Gastroesophageal sphincter (tissue), 4 donors: ENCODE results near the gene PANK1. TPM values are rescaled to one million over a fixed set of nuclear protein-coding genes. Genes with fewer than 3 reads are reported as not detected.
A peak's percentile ranks its signal among the peaks of the same experiment; 100 is the strongest.

ENCODE experiments used
- ATAC-seq: fragments of 150-250 bp; one replicate; pipeline ENCODE4 v1.9.1; 2016; ENCODE audit warnings: mild to moderate bottlenecking, moderate library complexity
- H3K27ac ChIP-seq, 4 donors: fragments of 200-600 bp; sonication (generic) in 3 of 4; 1 replicate in 3 of 4; 2 replicates in 1 of 4; pipeline ENCODE4 v1.5.1; 2016 to 2019
- H3K27me3 ChIP-seq: fragments of 200-600 bp; sonication (generic); one replicate; pipeline ENCODE4 v1.5.1; 2019
- H3K36me3 ChIP-seq, 2 donors: fragments of 200-600 bp; sonication (generic); one replicate each; pipeline ENCODE4 v1.5.1; 2019; ENCODE audit warnings: control low read depth in 1 of 2
- H3K4me1 ChIP-seq, 3 donors: fragments of 200-600 bp; sonication (generic); 1 replicate in 2 of 3; 2 replicates in 1 of 3; pipeline ENCODE4 v1.5.1; 2016 to 2019; ENCODE audit warnings: control low read depth in 2 of 3
- H3K4me3 ChIP-seq, 2 donors: fragments of 200-600 bp; sonication (generic); one replicate each; pipeline ENCODE4 v1.5.1; 2019; ENCODE audit warnings: mild to moderate bottlenecking in 1 of 2, moderate library complexity in 1 of 2
- H3K9me3 ChIP-seq, 3 donors: fragments of 200-600 bp; sonication (generic); one replicate each; pipeline ENCODE4 v1.5.1; 2017 to 2019; ENCODE audit warnings: control low read depth in 2 of 3
- EP300 ChIP-seq: sonication (generic); formaldehyde crosslinking; IDR thresholded peaks from one replicate; pipeline ENCODE4 v1.6.1; 2017; ENCODE audit warnings: antibody characterized with exemption, mild to moderate bottlenecking
- POLR2A ChIP-seq, 2 donors: fragments of 450-650 bp; IDR thresholded peaks; one replicate each; pipeline ENCODE4 v1.6.1; 2017; ENCODE audit warnings: antibody characterized with exemption in 2 of 2, mild to moderate bottlenecking in 2 of 2, moderate library complexity in 1 of 2
- POLR2AphosphoS5 ChIP-seq: sonication (generic); formaldehyde crosslinking; IDR thresholded peaks from one replicate; pipeline ENCODE4 v1.6.1; 2017; ENCODE audit warnings: antibody characterized with exemption
- WGBS, 2 donors: methylation state at CpG; one replicate each; pipeline ENCODE4 v1.1.5; 2018; ENCODE audit warnings: low coverage in 1 of 2; 5-methylcytosine and 5-hydroxymethylcytosine counted together
- total RNA-seq, 4 donors: library from RNA; depleted of rRNA; stranded (reverse); fragments of >200 nt; gene quantifications; one replicate each; pipeline ENCODE4 v1.1.0, GENCODE V29; 2016
- TF ChIP-seq, protein P1 (sequence below), 4 experiments: fragments of 200-600 bp in 2 of 4; fragments of 450-650 bp in 2 of 4; sonication (generic) in 1 of 4; IDR thresholded peaks; one replicate each; pipeline ENCODE4 v1.5.1; 2017 to 2019; ENCODE audit warnings: antibody characterized with exemption in 4 of 4, mild to moderate bottlenecking in 2 of 4, moderate library complexity in 2 of 4

The PANK1 gene
- total RNA-seq, 4 donors from 2014 or later, result 3.6 to 4.9 (median 4.1) TPM

DNA sequence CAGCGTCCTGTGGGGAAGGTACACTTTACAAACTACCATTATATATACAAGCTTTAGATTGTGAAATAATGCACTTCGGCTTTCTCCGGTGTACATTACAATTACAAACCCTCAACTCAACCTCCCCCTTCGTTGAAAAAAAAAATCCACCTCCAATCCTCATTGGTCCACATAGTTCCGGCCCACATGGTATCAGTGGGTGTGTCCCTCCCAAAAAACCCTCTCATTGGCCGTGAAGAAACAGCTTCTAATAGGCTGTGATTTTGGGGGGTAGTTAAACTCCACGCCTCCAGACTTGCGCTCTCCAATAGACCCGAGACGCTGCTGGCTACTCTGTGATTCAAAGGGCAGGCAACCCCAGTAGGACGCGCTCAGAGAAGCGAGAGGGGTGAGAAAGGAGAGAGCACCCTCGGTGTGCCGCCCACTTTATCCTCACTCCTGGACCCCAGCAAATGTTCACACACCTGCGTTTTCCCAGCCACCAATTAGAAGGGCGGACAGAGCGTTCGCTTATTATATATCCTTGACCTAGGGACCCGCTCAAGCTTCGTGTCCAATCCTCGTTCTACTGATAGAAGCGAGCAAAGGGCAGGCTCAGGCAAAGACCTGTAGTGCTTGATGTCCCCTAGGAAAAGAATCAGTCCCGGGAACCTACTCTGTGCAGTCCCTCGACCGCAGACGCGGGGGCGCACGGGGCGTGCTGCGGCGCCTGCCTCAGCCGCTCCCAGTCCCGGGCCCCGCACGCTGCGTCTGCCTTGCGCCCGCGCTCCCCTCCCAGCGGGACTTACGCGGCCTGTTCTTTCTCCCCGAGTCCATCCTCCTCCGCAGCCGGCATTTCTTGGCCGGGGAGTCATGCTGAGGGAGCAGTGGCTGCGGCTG, 991 bp downstream of the PANK1 start:
- Histone ChIP-seq H3K36me3 (no peaks in the 10 kb centered on the region), H3K4me1 (peaks cover 0 to 22% (median 9%) of the 10 kb centered on the region in 3 donors), H3K4me3 (peak overlapping the region; percentile 74 to 90), H3K27me3 (no peaks in the 10 kb centered on the region), H3K27ac (peak overlapping the region; percentile 83 to 95 (median 93)), H3K9me3 (no peaks in the 10 kb centered on the region)
- 0% methylated on average over 6 to 25 of the region's 49 CpGs for WGBS, 2 donors
- TF ChIP-seq POLR2A (IDR thresholded peaks at IDR 0.05), result peak; percentile 72 to 78
- TF ChIP-seq, protein P1, sequence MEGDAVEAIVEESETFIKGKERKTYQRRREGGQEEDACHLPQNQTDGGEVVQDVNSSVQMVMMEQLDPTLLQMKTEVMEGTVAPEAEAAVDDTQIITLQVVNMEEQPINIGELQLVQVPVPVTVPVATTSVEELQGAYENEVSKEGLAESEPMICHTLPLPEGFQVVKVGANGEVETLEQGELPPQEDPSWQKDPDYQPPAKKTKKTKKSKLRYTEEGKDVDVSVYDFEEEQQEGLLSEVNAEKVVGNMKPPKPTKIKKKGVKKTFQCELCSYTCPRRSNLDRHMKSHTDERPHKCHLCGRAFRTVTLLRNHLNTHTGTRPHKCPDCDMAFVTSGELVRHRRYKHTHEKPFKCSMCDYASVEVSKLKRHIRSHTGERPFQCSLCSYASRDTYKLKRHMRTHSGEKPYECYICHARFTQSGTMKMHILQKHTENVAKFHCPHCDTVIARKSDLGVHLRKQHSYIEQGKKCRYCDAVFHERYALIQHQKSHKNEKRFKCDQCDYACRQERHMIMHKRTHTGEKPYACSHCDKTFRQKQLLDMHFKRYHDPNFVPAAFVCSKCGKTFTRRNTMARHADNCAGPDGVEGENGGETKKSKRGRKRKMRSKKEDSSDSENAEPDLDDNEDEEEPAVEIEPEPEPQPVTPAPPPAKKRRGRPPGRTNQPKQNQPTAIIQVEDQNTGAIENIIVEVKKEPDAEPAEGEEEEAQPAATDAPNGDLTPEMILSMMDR (IDR thresholded peaks at IDR 0.05), result no peak
- TF ChIP-seq POLR2AphosphoS5, result peak; percentile 93
- peak; percentile 89 for ATAC-seq

DNA sequence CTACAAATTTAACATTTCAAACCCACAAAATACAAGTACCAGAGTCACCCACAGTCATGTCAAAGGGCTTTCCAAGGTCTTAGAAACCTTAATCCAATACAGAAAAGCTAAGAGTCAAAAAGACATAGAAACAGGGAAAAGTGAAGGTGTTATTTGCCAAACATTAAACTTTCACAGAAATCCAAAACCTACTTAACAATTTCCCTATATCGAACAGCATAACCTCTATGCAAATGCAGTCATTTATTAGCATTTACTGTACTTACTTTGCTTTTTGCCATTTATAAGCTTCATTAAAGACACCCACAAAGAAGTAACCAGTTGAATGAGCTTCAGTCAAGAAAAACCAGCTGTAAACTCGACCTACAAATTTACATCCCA, 1.6 kb downstream of the PANK1 start:
- Histone ChIP-seq H3K4me1 (peaks cover 0 to 22% (median 9%) of the 10 kb centered on the region in 3 donors), H3K4me3 (peak overlapping the region; percentile 74 to 90), H3K27me3 (no peaks in the 10 kb centered on the region), H3K9me3 (no peaks in the 10 kb centered on the region), H3K36me3 (no peaks in the 10 kb centered on the region), H3K27ac (peak overlapping the region; percentile 54 to 95 (median 93))
- TF ChIP-seq POLR2A (IDR thresholded peaks at IDR 0.05) (no peak), POLR2AphosphoS5 (no peak), EP300 (no peak)
- TF ChIP-seq, protein P1 (IDR thresholded peaks at IDR 0.05), result no peak
- ATAC-seq, result no peak
- 0 to 8% methylated on average over 2 of the region's 2 CpGs for WGBS, 2 donors

DNA sequence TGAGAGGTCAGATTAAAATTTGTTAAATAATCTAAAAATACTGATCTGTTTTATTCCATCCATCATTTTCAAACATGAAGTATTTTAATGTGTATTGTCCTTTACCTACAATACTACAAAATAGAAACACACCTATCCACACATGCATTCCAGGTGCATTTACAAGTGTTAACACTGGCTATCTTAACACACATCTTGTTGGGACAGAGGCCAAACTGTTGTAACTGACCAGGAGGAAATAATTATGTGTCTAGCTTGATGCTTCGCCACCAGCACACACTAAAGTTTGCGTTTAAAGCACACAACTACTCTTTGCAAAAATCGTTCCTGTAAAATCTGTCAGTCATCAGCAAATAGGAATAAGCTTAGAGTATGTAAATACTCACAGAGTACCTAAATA, 2.8 kb downstream of the PANK1 start:
- TF ChIP-seq POLR2AphosphoS5, result no peak
- TF ChIP-seq POLR2A (IDR thresholded peaks at IDR 0.05), result no peak
- TF ChIP-seq, protein P1 (IDR thresholded peaks at IDR 0.05), result no peak
- TF ChIP-seq EP300, result no peak
- ATAC-seq, result no peak
- Histone ChIP-seq H3K36me3 (no peaks in the 10 kb centered on the region), H3K9me3 (no peaks in the 10 kb centered on the region), H3K27me3 (no peaks in the 10 kb centered on the region), H3K4me1 (peaks cover 0 to 22% (median 9%) of the 10 kb centered on the region in 3 donors), H3K4me3 (no peak overlapping the region), H3K27ac (no peak overlapping the region)
- 73 to 75% methylated on average over 3 of the region's 3 CpGs for WGBS, 2 donors

DNA sequence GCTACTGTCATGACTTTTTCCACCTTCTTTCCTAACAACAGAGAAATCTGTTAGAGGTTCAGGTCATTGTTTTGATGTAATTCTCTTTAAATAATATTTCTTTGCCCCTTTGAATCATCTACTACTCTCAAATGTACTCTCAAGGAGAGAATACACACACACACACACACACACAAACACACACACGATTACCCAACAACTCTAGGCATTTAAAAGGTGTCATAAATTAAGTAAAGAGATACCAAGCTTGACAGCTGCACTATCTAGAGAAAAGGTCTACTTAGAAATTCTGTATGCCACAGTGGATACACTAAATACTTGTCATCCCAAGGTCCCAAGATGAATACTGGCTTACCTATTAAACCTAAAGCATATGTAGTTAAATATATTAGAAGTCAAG, 4.8 kb downstream of the PANK1 start:
- H3K4me1 ChIP-seq, result peaks cover 0 to 9% (median 3%) of the 10 kb centered on the region in 3 donors
- no peak overlapping the region for H3K4me3 ChIP-seq
- no peak overlapping the region for H3K27ac ChIP-seq
- ATAC-seq, result no peak
- H3K27me3 ChIP-seq, result no peaks in the 10 kb centered on the region
- no peaks in the 10 kb centered on the region for H3K36me3 ChIP-seq
- TF ChIP-seq POLR2AphosphoS5 (no peak), POLR2A (IDR thresholded peaks at IDR 0.05) (no peak), EP300 (no peak)
- TF ChIP-seq, protein P1 (IDR thresholded peaks at IDR 0.05), result no peak
- no peaks in the 10 kb centered on the region for H3K9me3 ChIP-seq
- 70% methylated on average over 1 of the region's 1 CpG; no CpG with 5 or more reads in 1 of the 2 donors for WGBS, 2 donors

DNA sequence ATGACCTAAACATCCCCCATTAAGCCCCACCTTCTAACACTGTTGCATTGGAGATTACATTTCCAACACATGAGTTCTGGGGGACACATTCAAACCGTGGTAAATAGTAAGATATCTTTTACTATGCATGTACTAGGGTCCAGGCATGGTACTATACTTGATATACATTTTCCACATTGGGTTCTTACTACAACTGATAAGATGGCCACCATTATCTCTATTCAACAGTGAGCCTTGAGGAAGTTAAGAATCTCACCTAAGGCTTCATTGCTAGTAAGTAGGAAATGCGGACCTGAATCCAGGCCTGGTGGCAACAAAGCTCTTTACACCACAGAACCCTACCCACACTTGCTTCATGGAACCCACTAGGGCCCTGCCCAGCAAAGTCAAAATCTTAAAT, 5.7 kb downstream of the PANK1 start:
- 92% methylated on average over 2 of the region's 2 CpGs for WGBS, 2 donors
- TF ChIP-seq POLR2A (IDR thresholded peaks at IDR 0.05) (no peak), EP300 (no peak), POLR2AphosphoS5 (no peak)
- TF ChIP-seq, protein P1 (IDR thresholded peaks at IDR 0.05), result no peak

More for the DNA sequence above, 5.7 kb downstream of the PANK1 start:
- no peak overlapping the region for H3K27ac ChIP-seq
- H3K4me3 ChIP-seq, result no peak overlapping the region
- no peaks in the 10 kb centered on the region for H3K27me3 ChIP-seq
- H3K36me3 ChIP-seq, result no peaks in the 10 kb centered on the region
- peaks cover 0 to 9% (median 3%) of the 10 kb centered on the region in 3 donors for H3K4me1 ChIP-seq
- no peaks in the 10 kb centered on the region for H3K9me3 ChIP-seq
- no peak for ATAC-seq
